Measurements from ENCODE around the gene PAF1. TPM values are rescaled to one million over a fixed set of nuclear protein-coding genes. Genes with fewer than 3 reads are reported as not detected.
A peak's percentile ranks its signal among the peaks of the same experiment; 100 is the strongest.

The PAF1 gene
- total RNA-seq, 4 donors from 2014 or later: 48.1 to 65.3 (median 50.2) TPM

DNA sequence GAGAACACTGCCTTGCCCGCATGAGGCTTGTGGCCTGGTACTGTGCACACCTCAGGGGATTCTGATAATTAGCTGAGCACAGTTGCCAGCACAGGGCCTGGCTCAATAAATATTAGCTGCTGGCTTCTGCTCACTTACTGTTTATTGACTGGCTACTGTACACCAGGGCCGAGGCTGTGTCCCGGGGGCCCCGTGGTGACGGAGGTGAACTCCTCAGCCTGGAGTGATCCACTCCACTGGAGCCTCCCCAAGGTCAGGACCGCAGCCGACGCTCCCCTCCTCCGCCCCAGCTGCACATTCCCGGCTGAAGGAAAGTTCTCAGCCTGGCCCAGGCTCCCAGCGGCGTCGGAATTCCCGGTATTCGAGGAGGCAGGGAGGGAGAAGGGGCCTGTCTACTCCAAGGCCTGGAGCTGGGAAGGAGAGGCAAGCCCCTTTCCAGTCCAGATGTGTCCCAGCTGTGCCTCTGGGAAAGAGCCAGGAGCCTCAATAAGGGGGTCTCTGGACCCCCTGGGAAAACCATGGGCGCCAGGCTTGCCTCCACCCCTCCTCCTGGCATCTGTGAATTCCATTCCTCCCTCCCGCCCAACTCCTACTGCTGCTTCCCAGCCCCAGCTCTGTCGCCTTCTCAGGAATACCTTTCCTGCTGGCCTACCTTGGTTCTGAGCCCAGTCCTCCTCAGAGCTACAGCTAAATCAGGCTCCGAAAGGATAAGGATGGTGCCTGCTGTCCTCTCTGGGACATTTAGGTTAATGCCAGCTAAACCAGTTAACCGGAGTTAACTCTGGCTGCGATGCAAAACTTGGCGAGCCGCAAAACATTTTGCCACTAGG is 37.6 kb upstream of the PAF1 start:
- Histone ChIP-seq H3K27me3 (no peaks in the 10 kb centered on the region), H3K27ac (peak overlapping the region; percentile 33 to 64 (median 55)), H3K4me1 (peaks cover 6 to 11% of the 10 kb centered on the region in 2 donors), H3K9me3 (no peaks in the 10 kb centered on the region), H3K36me3 (peaks cover 4 to 21% of the 10 kb centered on the region in 2 donors), H3K4me3 (no peak overlapping the region)
- in situ Hi-C loops (cut with MboI; ENCODE audit: low sequenced_read_pairs in 4 of 4): loop anchor here in 2 of 4 donors (25.0 kb wide), 2 partner anchors 109 to 409 kb away; partner anchors contain the start of genes DYRK1B (in 2 of the 2), FBL (in 2 of the 2), EID2 (in 1 of the 2) and EID2B (in 1 of the 2)
- TF ChIP-seq, protein P1, sequence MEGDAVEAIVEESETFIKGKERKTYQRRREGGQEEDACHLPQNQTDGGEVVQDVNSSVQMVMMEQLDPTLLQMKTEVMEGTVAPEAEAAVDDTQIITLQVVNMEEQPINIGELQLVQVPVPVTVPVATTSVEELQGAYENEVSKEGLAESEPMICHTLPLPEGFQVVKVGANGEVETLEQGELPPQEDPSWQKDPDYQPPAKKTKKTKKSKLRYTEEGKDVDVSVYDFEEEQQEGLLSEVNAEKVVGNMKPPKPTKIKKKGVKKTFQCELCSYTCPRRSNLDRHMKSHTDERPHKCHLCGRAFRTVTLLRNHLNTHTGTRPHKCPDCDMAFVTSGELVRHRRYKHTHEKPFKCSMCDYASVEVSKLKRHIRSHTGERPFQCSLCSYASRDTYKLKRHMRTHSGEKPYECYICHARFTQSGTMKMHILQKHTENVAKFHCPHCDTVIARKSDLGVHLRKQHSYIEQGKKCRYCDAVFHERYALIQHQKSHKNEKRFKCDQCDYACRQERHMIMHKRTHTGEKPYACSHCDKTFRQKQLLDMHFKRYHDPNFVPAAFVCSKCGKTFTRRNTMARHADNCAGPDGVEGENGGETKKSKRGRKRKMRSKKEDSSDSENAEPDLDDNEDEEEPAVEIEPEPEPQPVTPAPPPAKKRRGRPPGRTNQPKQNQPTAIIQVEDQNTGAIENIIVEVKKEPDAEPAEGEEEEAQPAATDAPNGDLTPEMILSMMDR (IDR thresholded peaks at IDR 0.05 in 4 of 5, conservative IDR thresholded peaks at IDR 0.05 in 1 of 5): no peak
- TF ChIP-seq POLR2A (IDR thresholded peaks at IDR 0.05): no peak
- DNase-seq (no peak), ATAC-seq (peak; percentile 21 to 51)
- intact Hi-C loops (cut with DNase I; ENCODE audit: low total_unique reads): no loop called here

DNA sequence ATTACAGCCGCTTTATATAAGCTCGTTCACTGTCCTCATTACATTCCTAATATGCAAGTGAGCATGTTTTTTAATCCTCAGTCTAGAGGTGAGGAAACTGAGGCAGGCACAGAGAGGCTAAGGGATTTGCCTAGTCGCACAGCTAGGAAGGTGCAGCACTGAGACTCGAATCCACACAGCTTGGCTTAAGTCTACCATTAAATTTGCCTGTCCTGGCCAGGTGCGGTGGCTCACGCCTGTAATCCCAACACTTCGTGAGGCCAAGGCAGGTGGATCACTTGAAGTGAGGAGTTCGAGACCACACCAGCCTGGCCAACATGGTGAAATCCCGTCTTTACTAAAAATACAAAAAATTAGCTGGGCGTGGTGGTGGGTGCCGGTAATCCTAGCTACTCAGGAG is 36.8 kb upstream of the PAF1 start:
- H3K4me1 ChIP-seq: peaks cover 5 to 11% of the 10 kb centered on the region in 2 donors
- no peak overlapping the region for H3K4me3 ChIP-seq
- H3K27me3 ChIP-seq: no peaks in the 10 kb centered on the region
- H3K9me3 ChIP-seq: no peaks in the 10 kb centered on the region
- H3K36me3 ChIP-seq: peaks cover 1 to 13% of the 10 kb centered on the region in 2 donors
- intact Hi-C loops (cut with DNase I; ENCODE audit: low total_unique reads): no loop called here
- in situ Hi-C loops (cut with MboI; ENCODE audit: low sequenced_read_pairs in 4 of 4): loop anchor here in 2 of 4 donors (25.0 kb wide), 2 partner anchors 110 to 410 kb away; partner anchors contain the start of genes DYRK1B (in 2 of the 2), FBL (in 2 of the 2), EID2 (in 1 of the 2) and EID2B (in 1 of the 2)
- ATAC-seq (no peak), DNase-seq (no peak)
- H3K27ac ChIP-seq: no peak overlapping the region
- no peak for TF ChIP-seq POLR2A (IDR thresholded peaks at IDR 0.05)
- TF ChIP-seq, protein P1 (IDR thresholded peaks at IDR 0.05 in 4 of 5, conservative IDR thresholded peaks at IDR 0.05 in 1 of 5): no peak

DNA sequence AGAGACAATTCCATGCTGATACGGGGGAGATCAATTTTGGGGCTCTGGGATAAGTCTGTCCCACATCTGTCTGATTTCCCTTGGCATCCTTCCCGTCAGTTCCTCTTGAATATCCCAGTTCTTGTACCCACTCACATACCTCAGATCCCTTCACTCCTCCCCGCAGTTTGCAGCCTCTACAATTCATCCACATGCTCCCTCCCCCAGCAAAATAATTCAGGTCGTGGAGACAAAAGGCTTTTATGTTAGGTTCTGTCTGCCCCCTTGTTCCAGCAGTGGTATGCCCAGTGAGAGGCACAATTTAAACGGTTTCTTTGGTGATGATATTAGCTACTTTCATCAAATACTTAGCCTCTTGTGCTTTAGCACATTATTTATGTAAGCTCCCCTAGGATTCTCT is 35.3 kb upstream of the PAF1 start:
- in situ Hi-C loops (cut with MboI; ENCODE audit: low sequenced_read_pairs in 4 of 4): loop anchor here in 2 of 4 donors (25.0 kb wide), 2 partner anchors 111 to 411 kb away; partner anchors contain the start of genes DYRK1B (in 2 of the 2), FBL (in 2 of the 2), EID2 (in 1 of the 2) and EID2B (in 1 of the 2)
- TF ChIP-seq POLR2A (IDR thresholded peaks at IDR 0.05): no peak
- TF ChIP-seq, protein P1 (IDR thresholded peaks at IDR 0.05 in 4 of 5, conservative IDR thresholded peaks at IDR 0.05 in 1 of 5): no peak
- Histone ChIP-seq H3K4me1 (peaks cover 5 to 11% of the 10 kb centered on the region in 2 donors), H3K9me3 (no peaks in the 10 kb centered on the region), H3K27ac (no peak overlapping the region), H3K4me3 (no peak overlapping the region), H3K36me3 (no peaks in the 10 kb centered on the region), H3K27me3 (no peaks in the 10 kb centered on the region)
- DNase-seq (no peak), ATAC-seq (no peak)
- intact Hi-C loops (cut with DNase I; ENCODE audit: low total_unique reads): no loop called here

GRCh38 chr19:39425744-39426143 is 34.8 kb upstream of the PAF1 start:
- DNase-seq (no peak), ATAC-seq (no peak)
- in situ Hi-C loops (cut with MboI; ENCODE audit: low sequenced_read_pairs in 4 of 4): loop anchor here in 2 of 4 donors (25.0 kb wide), 2 partner anchors 112 to 412 kb away; partner anchors contain the start of genes DYRK1B (in 2 of the 2), FBL (in 2 of the 2), EID2 (in 1 of the 2) and EID2B (in 1 of the 2)
- Histone ChIP-seq H3K9me3 (no peaks in the 10 kb centered on the region), H3K4me1 (peaks cover 5 to 11% of the 10 kb centered on the region in 2 donors), H3K27ac (no peak overlapping the region), H3K36me3 (no peaks in the 10 kb centered on the region), H3K4me3 (no peak overlapping the region), H3K27me3 (no peaks in the 10 kb centered on the region)
- intact Hi-C loops (cut with DNase I; ENCODE audit: low total_unique reads): no loop called here
- TF ChIP-seq POLR2A (IDR thresholded peaks at IDR 0.05): no peak
- TF ChIP-seq, protein P1 (IDR thresholded peaks at IDR 0.05 in 4 of 5, conservative IDR thresholded peaks at IDR 0.05 in 1 of 5): no peak

Data from gastrocnemius medialis (tissue), 4 donors.